GM12878 (cell line): ENCODE results near the gene COQ7. TPM values are rescaled to one million over a fixed set of nuclear protein-coding genes. Genes with fewer than 3 reads are reported as not detected.
A peak's percentile ranks its signal among the peaks of the same experiment; 100 is the strongest.

ENCODE experiments used
- ATAC-seq: fragments of 200-7000 bp; cut with Tn5 transposase; 3 replicates; pipeline ENCODE4 v1.9.1; 2020; ENCODE audit warnings: mild to moderate bottlenecking, moderate library complexity
- BruUV-seq: library from RNA; stranded (reverse); fragments of 400-500 nt; replicated peaks from 2 replicates; lab custom pipeline; 2021; lab: Mats Ljungman, UMichigan
- CTCF ChIA-PET: fragments of 300-600 bp; sonication (Branson Sonifier 250); formaldehyde crosslinking; extraction: SDS; loops from one replicate; lab custom pipeline; 2021; ENCODE audit warnings: inconsistent platforms; lab: Yijun Ruan, JAX
- POLR2A ChIA-PET: fragments of 350-600 bp; formaldehyde crosslinking; extraction: SDS; loops from one replicate; lab custom pipeline; 2021; ENCODE audit warnings: inconsistent platforms; lab: Charles Lee
- RAD21 ChIA-PET: fragments of 300-600 bp; sonication (Branson Sonifier 250); formaldehyde crosslinking; loops from one replicate; lab custom pipeline; 2023; ENCODE audit warnings: antibody characterized with exemption; ENCODE audit not compliant: unreplicated experiment; lab: Charles Lee
- SMC1A ChIA-PET: fragments of 300-600 bp; sonication (Branson Sonifier 250); formaldehyde crosslinking; loops from one replicate; lab custom pipeline; 2023; ENCODE audit not compliant: unreplicated experiment, uncharacterized antibody; lab: Charles Lee
- DNase-seq: peaks from one replicate; pipeline ENCODE4 v3.0.0-alpha.2; 2011; ENCODE audit warnings: low read depth, low spot score
- FAIRE-seq: peaks from 3 replicates; lab custom pipeline; 2011; peaks lifted over from hg19 to GRCh38; lab: Jason Lieb, UNC
- H2AFZ ChIP-seq: 2 replicates; pipeline ENCODE4 v1.6.0; 2011; ENCODE audit warnings: low read depth, low read length, control low read depth; ENCODE audit not compliant: control insufficient read depth
- H3K27ac ChIP-seq: 2 replicates; pipeline ENCODE4 v1.5.1; 2011; ENCODE audit warnings: control low read depth; ENCODE audit not compliant: control insufficient read depth, insufficient read depth
- H3K27me3 ChIP-seq, 2 experiments: replicated peaks in 1 of 2; 2 replicates each; pipeline versions ENCODE4 v1.6.0 to v1.6.1; 2011; ENCODE audit warnings: low read length in 1 of 2; ENCODE audit not compliant: control insufficient read depth in 2 of 2, insufficient read depth in 2 of 2
- H3K36me3 ChIP-seq, 2 experiments: 2 replicates each; pipeline ENCODE4 v1.5.1; 2011; ENCODE audit warnings: low read length in 1 of 2; ENCODE audit not compliant: control insufficient read depth in 2 of 2, insufficient read depth in 2 of 2
- H3K4me1 ChIP-seq: 2 replicates; pipeline ENCODE4 v1.6.1; 2011; ENCODE audit warnings: mild to moderate bottlenecking, low read length, moderate library complexity, mixed read lengths; ENCODE audit not compliant: control insufficient read depth, insufficient read depth
- H3K4me2 ChIP-seq: 2 replicates; pipeline ENCODE4 v1.6.0; 2011; ENCODE audit warnings: control low read depth; ENCODE audit not compliant: control insufficient read depth, insufficient read depth
- H3K4me3 ChIP-seq: fragments of 200-600 bp; sonication (generic); 2 replicates; pipeline ENCODE4 v1.5.1; 2016
- H3K79me2 ChIP-seq: 2 replicates; pipeline ENCODE4 v1.6.0; 2011; ENCODE audit warnings: low read length; ENCODE audit not compliant: control insufficient read depth, insufficient read depth
- H3K9ac ChIP-seq: 2 replicates; pipeline ENCODE4 v1.8.0; 2011; ENCODE audit warnings: low read length, control low read depth, mixed read lengths; ENCODE audit not compliant: control insufficient read depth, insufficient read depth
- H3K9me3 ChIP-seq: replicated peaks from 3 replicates; pipeline ENCODE4 v1.5.1; 2011; ENCODE audit warnings: mild to moderate bottlenecking, low read length; ENCODE audit not compliant: control insufficient read depth, insufficient read depth
- H4K20me1 ChIP-seq: 2 replicates; pipeline ENCODE4 v1.6.0; 2011; ENCODE audit not compliant: control insufficient read depth, insufficient read depth
- FOS ChIP-seq: IDR thresholded peaks from 3 replicates; pipeline ENCODE4 v1.6.1; 2011; ENCODE audit warnings: borderline replicate concordance; ENCODE audit not compliant: insufficient read length; ENCODE audit errors: extremely low read depth
- IKZF2 ChIP-seq, 2 experiments: fragments of 450-650 bp; IDR thresholded peaks; 2 replicates each; pipeline ENCODE4 v1.6.1; 2017; ENCODE audit warnings: mild to moderate bottlenecking in 2 of 2, moderate library complexity in 2 of 2
- LARP7 ChIP-seq: fragments of 450-650 bp; IDR thresholded peaks from 2 replicates; pipeline ENCODE4 v1.6.1; 2017; ENCODE audit warnings: mild to moderate bottlenecking
- MEF2B ChIP-seq: fragments of 450-650 bp; IDR thresholded peaks from 2 replicates; pipeline ENCODE4 v1.6.1; 2018; ENCODE audit warnings: mild to moderate bottlenecking, moderate library complexity; ENCODE audit not compliant: partially characterized antibody, poor library complexity, severe bottlenecking
- STAT1 ChIP-seq: fragments of 450-650 bp; conservative IDR thresholded peaks from 2 replicates; pipeline ENCODE4 v1.6.1; 2014; ENCODE audit warnings: antibody characterized with exemption, mild to moderate bottlenecking
- TAF1 ChIP-seq: IDR thresholded peaks from 2 replicates; pipeline ENCODE4 v1.6.1; 2011; ENCODE audit warnings: mild to moderate bottlenecking, low read depth, low read length, borderline replicate concordance
- WGBS: methylation state at CpG from one replicate; pipeline ENCODE4 v1.1.6; 2016; ENCODE audit warnings: low lambda C conversion rate; ENCODE audit not compliant: insufficient replicate concordance, insufficient coverage; ENCODE audit errors: missing lambda C conversion rate; 5-methylcytosine and 5-hydroxymethylcytosine counted together
- in situ Hi-C: fragments of 300-500 bp; cut with MboI; formaldehyde crosslinking; loops from 9 replicates; pipeline ENCODE4 v1.14.3; 2018; ENCODE audit warnings: mixed read lengths
- intact Hi-C: fragments of 100-400 bp; cut with micrococcal nuclease; formaldehyde crosslinking; loops from one replicate; pipeline ENCODE4 v1.14.2; 2022; ENCODE audit not compliant: unreplicated experiment
- polyA plus RNA-seq, 11 experiments: library from polyadenylated mRNA; depleted of rRNA in 4 of 11; unstranded in 6 of 11; stranded (reverse) in 5 of 11; fragments of >200 nt; fragmentation: Nextera tagmentation in 4 of 11; fragmentation: Illumina TruSeq in 1 of 11; extraction: Ambion mirVana in 4 of 11; extraction: Trizol in 1 of 11; gene quantifications; 1 replicate in 1 of 11; 2 replicates in 10 of 11; pipeline versions ENCODE4 v1.2.1 to v1.2.3, GENCODE V29; 2011 to 2016; ENCODE audit warnings: inconsistent platforms in 2 of 11, missing spikeins in 2 of 11, low read depth in 1 of 11
- total RNA-seq, 4 experiments: library from RNA; depleted of rRNA in 3 of 4; stranded (reverse); fragments of >200 nt in 3 of 4; fragmentation: Illumina TruSeq in 1 of 4; extraction: Trizol in 1 of 4; gene quantifications; 2 replicates each; pipeline versions ENCODE4 v1.2.1 to v1.2.3, GENCODE V29; 2013 to 2021
- TF ChIP-seq, protein P1 (sequence below): fragments of 450-650 bp; IDR thresholded peaks from 2 replicates; pipeline ENCODE4 v1.6.1; 2018; ENCODE audit warnings: mild to moderate bottlenecking, low read depth, moderate library complexity; ENCODE audit not compliant: partially characterized antibody
- TF ChIP-seq, protein P2 (sequence below): fragments of 450-650 bp; IDR thresholded peaks from 2 replicates; pipeline ENCODE4 v1.6.1; 2017; ENCODE audit warnings: mild to moderate bottlenecking, moderate library complexity
- TF ChIP-seq, protein P3 (sequence below): IDR thresholded peaks from 2 replicates; pipeline ENCODE4 v1.6.1; 2012; ENCODE audit warnings: improper control_type of control experiment, low read depth, low read length; ENCODE audit not compliant: insufficient replicate concordance

Gene COQ7
- total and polyA plus RNA-seq, 10 of the 15 experiments (the other 5 are each of a cell fraction or from before 2014, with no cell fraction given), result 3.2 to 21.9 (median 13.0) TPM

DNA sequence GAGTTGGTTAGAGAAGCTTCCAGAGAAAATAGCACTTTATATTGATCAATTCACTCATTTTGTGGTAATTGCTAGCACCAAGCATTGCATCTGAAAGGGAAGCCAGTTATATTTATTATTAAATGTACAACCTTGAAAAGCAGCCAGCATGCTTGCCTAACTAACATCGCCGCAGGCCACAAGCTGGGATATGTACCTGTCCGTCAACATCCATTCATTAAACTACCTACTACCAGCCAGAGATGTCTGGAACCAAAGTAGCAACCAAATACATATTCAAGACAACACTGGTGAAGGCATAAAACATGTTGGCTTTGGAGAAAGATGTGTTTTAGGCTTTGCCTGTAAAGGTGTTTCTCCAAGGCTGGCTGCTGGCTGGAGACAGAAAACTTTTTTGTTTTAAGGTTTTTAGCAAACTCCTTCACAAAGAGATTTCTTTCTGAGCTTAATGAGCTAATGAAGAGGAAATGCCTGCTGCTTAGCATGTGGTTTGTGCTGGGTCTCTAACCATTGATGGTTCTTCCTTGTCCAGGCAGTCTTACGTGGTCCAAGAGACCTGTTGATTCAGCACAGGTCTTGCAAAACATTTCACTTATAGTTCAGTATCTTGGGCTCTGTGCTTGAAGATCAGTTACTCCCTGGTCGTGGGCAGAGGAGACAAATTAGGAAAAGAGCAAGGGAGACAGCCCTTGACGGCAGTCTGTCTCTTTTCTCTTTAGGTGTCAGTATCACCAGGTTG lies 49.5 kb downstream of the COQ7 start:
- H3K4me1 ChIP-seq, result peaks cover 26% of the 10 kb centered on the region
- H3K4me2 ChIP-seq, result peak overlapping the region; percentile 6
- SMC1A ChIA-PET, result interaction anchor here (0.6 to 4.8 kb wide), 10 partner anchors 8 to 330 kb away, joined by 3 to 60 read pairs (median 4); no protein-coding TSS in a partner anchor
- no peak overlapping the region; the same call in 1 of the 2 replicates for H2AFZ ChIP-seq
- H3K9me3 ChIP-seq, result no peaks in the 10 kb centered on the region
- FAIRE-seq (no peak), DNase-seq (no peak), ATAC-seq (peak; percentile 29)
- no TSS peak for BruUV-seq
- peaks cover 3% of the 10 kb centered on the region; the same call in 1 of the 2 replicates for H3K79me2 ChIP-seq
- WGBS, result 34% methylated on average over 6 of the region's 6 CpGs
- H3K9ac ChIP-seq, result no peak overlapping the region
- CTCF ChIA-PET, result interaction anchor here (0.6 to 1.8 kb wide), 8 partner anchors 10 to 255 kb away, joined by 3 to 7 read pairs (median 4); no protein-coding TSS in a partner anchor
- H3K27ac ChIP-seq, result peak overlapping the region; percentile 22
- H3K4me3 ChIP-seq, result no peak overlapping the region; the same call in 1 of the 2 replicates
- intact Hi-C loops, result no loop called here
- H3K36me3 ChIP-seq, result no peaks in the 10 kb centered on the region; a peak in 1 of 4 replicates
- RAD21 ChIA-PET, result interaction anchor here (0.6 to 1.4 kb wide), 3 partner anchors 9 to 407 kb away, joined by 3 to 6 read pairs (median 3); partner anchors contain the start of gene CCP110
- POLR2A ChIA-PET, result interaction anchor here (0.6 to 4.2 kb wide), 4 partner anchors 9 to 23 kb away, joined by 3 to 26 read pairs (median 8); no protein-coding TSS in a partner anchor
- in situ Hi-C loops, result no loop called here
- H4K20me1 ChIP-seq, result no peaks in the 10 kb centered on the region
- H3K27me3 ChIP-seq, result no peaks in the 10 kb centered on the region
- TF ChIP-seq TAF1 (no peak), IKZF2 (IDR thresholded peaks at IDR 0.05) (0 out of 4 replicates have a peak, but pooled peaks of 1 of the 2 experiments have one; percentile 9), FOS (no peak), LARP7 (no peak), MEF2B (no peak), STAT1 (no peak)
- TF ChIP-seq, protein P1, sequence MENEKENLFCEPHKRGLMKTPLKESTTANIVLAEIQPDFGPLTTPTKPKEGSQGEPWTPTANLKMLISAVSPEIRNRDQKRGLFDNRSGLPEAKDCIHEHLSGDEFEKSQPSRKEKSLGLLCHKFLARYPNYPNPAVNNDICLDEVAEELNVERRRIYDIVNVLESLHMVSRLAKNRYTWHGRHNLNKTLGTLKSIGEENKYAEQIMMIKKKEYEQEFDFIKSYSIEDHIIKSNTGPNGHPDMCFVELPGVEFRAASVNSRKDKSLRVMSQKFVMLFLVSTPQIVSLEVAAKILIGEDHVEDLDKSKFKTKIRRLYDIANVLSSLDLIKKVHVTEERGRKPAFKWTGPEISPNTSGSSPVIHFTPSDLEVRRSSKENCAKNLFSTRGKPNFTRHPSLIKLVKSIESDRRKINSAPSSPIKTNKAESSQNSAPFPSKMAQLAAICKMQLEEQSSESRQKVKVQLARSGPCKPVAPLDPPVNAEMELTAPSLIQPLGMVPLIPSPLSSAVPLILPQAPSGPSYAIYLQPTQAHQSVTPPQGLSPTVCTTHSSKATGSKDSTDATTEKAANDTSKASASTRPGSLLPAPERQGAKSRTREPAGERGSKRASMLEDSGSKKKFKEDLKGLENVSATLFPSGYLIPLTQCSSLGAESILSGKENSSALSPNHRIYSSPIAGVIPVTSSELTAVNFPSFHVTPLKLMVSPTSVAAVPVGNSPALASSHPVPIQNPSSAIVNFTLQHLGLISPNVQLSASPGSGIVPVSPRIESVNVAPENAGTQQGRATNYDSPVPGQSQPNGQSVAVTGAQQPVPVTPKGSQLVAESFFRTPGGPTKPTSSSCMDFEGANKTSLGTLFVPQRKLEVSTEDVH, result no peak
- TF ChIP-seq, protein P2, sequence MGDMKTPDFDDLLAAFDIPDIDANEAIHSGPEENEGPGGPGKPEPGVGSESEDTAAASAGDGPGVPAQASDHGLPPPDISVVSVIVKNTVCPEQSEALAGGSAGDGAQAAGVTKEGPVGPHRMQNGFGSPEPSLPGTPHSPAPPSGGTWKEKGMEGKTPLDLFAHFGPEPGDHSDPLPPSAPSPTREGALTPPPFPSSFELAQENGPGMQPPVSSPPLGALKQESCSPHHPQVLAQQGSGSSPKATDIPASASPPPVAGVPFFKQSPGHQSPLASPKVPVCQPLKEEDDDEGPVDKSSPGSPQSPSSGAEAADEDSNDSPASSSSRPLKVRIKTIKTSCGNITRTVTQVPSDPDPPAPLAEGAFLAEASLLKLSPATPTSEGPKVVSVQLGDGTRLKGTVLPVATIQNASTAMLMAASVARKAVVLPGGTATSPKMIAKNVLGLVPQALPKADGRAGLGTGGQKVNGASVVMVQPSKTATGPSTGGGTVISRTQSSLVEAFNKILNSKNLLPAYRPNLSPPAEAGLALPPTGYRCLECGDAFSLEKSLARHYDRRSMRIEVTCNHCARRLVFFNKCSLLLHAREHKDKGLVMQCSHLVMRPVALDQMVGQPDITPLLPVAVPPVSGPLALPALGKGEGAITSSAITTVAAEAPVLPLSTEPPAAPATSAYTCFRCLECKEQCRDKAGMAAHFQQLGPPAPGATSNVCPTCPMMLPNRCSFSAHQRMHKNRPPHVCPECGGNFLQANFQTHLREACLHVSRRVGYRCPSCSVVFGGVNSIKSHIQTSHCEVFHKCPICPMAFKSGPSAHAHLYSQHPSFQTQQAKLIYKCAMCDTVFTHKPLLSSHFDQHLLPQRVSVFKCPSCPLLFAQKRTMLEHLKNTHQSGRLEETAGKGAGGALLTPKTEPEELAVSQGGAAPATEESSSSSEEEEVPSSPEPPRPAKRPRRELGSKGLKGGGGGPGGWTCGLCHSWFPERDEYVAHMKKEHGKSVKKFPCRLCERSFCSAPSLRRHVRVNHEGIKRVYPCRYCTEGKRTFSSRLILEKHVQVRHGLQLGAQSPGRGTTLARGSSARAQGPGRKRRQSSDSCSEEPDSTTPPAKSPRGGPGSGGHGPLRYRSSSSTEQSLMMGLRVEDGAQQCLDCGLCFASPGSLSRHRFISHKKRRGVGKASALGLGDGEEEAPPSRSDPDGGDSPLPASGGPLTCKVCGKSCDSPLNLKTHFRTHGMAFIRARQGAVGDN, result 0 out of 2 replicates have a peak, but pooled peaks have one; percentile 32
- TF ChIP-seq, protein P3, sequence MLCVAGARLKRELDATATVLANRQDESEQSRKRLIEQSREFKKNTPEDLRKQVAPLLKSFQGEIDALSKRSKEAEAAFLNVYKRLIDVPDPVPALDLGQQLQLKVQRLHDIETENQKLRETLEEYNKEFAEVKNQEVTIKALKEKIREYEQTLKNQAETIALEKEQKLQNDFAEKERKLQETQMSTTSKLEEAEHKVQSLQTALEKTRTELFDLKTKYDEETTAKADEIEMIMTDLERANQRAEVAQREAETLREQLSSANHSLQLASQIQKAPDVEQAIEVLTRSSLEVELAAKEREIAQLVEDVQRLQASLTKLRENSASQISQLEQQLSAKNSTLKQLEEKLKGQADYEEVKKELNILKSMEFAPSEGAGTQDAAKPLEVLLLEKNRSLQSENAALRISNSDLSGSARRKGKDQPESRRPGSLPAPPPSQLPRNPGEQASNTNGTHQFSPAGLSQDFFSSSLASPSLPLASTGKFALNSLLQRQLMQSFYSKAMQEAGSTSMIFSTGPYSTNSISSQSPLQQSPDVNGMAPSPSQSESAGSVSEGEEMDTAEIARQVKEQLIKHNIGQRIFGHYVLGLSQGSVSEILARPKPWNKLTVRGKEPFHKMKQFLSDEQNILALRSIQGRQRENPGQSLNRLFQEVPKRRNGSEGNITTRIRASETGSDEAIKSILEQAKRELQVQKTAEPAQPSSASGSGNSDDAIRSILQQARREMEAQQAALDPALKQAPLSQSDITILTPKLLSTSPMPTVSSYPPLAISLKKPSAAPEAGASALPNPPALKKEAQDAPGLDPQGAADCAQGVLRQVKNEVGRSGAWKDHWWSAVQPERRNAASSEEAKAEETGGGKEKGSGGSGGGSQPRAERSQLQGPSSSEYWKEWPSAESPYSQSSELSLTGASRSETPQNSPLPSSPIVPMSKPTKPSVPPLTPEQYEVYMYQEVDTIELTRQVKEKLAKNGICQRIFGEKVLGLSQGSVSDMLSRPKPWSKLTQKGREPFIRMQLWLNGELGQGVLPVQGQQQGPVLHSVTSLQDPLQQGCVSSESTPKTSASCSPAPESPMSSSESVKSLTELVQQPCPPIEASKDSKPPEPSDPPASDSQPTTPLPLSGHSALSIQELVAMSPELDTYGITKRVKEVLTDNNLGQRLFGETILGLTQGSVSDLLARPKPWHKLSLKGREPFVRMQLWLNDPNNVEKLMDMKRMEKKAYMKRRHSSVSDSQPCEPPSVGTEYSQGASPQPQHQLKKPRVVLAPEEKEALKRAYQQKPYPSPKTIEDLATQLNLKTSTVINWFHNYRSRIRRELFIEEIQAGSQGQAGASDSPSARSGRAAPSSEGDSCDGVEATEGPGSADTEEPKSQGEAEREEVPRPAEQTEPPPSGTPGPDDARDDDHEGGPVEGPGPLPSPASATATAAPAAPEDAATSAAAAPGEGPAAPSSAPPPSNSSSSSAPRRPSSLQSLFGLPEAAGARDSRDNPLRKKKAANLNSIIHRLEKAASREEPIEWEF, result no peak
